ENCODE measurements around the gene BAIAP3.

- TF ChIP-seq CTCF (IDR thresholded peaks at IDR 0.05) (no peak), POLR2AphosphoS5 (IDR thresholded peaks at IDR 0.05; ENCODE audit: insufficient read depth in 1 of 2, low read depth in 1 of 2) (no peak), POLR2A (IDR thresholded peaks at IDR 0.05) (no peak)
Observed at GRCh38 chr16:1335211-1335971, 1.9 kb downstream of the BAIAP3 start.
